HepG2 (cell line): Measurements from ENCODE around the gene FOXN3. TPM values are rescaled to one million over a fixed set of nuclear protein-coding genes. Genes with fewer than 3 reads are reported as not detected.

ENCODE experiments used
- CEBPG ChIP-seq: IDR thresholded peaks from 2 replicates; pipeline ENCODE4 v1.6.1; 2016
- CHCHD3 ChIP-seq: sonication (generic); formaldehyde crosslinking; IDR thresholded peaks from 2 replicates; pipeline ENCODE4 v1.8.0; 2022; ENCODE audit warnings: mild to moderate bottlenecking, missing genetic modification reagents, moderate library complexity
- GFI1 ChIP-seq: sonication (generic); formaldehyde crosslinking; IDR thresholded peaks from 2 replicates; pipeline ENCODE4 v1.5.0; 2020; ENCODE audit warnings: missing genetic modification reagents, mild to moderate bottlenecking, borderline replicate concordance
- GMEB2 ChIP-seq: IDR thresholded peaks from 2 replicates; pipeline ENCODE4 v1.6.1; 2016; ENCODE audit warnings: missing biosample characterization, missing genetic modification reagents, low read depth
- HNRNPK ChIP-seq: fragments of 200-400 bp; formaldehyde crosslinking; IDR thresholded peaks from 2 replicates; pipeline ENCODE4 v1.6.1; 2018; ENCODE audit warnings: low read length, low read depth, moderate library complexity, mild to moderate bottlenecking; ENCODE audit not compliant: poor library complexity, severe bottlenecking
- KDM5A ChIP-seq: fragments of 200-600 bp; sonication (generic); IDR thresholded peaks from 2 replicates; pipeline ENCODE4 v1.7.0; 2018; ENCODE audit warnings: antibody characterized with exemption, mild to moderate bottlenecking, low read length, borderline replicate concordance
- KLF6 ChIP-seq: IDR thresholded peaks from 2 replicates; pipeline ENCODE4 v1.8.0; 2016; ENCODE audit warnings: missing biosample characterization, missing genetic modification reagents
- MAX ChIP-seq: IDR thresholded peaks from 2 replicates; pipeline ENCODE4 v1.6.1; 2012; ENCODE audit warnings: inconsistent platforms
- NFE2L2 ChIP-seq: fragments of 150-350 bp; IDR thresholded peaks from 2 replicates; pipeline ENCODE4 v1.6.1; 2014; ENCODE audit warnings: low read length
- PBX3 ChIP-seq: sonication (generic); formaldehyde crosslinking; IDR thresholded peaks from 2 replicates; pipeline ENCODE4 v1.8.1; 2023; ENCODE audit warnings: missing genetic modification reagents, inconsistent platforms, borderline replicate concordance
- POGZ ChIP-seq: sonication (generic); formaldehyde crosslinking; IDR thresholded peaks from 2 replicates; pipeline ENCODE4 v1.4.0; 2020; ENCODE audit warnings: mild to moderate bottlenecking, missing genetic modification reagents
- POLR2AphosphoS5 ChIP-seq: IDR thresholded peaks from 2 replicates; pipeline ENCODE4 v1.6.1; 2012; ENCODE audit warnings: low read depth, low read length
- RELA ChIP-seq: sonication (generic); formaldehyde crosslinking; IDR thresholded peaks from 2 replicates; pipeline ENCODE4 v1.4.0; 2020; ENCODE audit warnings: missing genetic modification reagents
- SALL1 ChIP-seq: sonication (generic); formaldehyde crosslinking; IDR thresholded peaks from 2 replicates; pipeline ENCODE4 v1.8.0; 2022; ENCODE audit warnings: mild to moderate bottlenecking, missing genetic modification reagents
- SALL2 ChIP-seq: sonication (generic); formaldehyde crosslinking; IDR thresholded peaks from 2 replicates; pipeline ENCODE4 v1.8.1; 2023; ENCODE audit warnings: mild to moderate bottlenecking, missing genetic modification reagents, inconsistent platforms
- SP2 ChIP-seq: sonication (generic); formaldehyde crosslinking; IDR thresholded peaks from 2 replicates; pipeline ENCODE4 v1.5.1; 2020; ENCODE audit warnings: mild to moderate bottlenecking, missing genetic modification reagents
- YY1 ChIP-seq: IDR thresholded peaks from 2 replicates; pipeline ENCODE4 v1.6.1; 2011; ENCODE audit warnings: low read length, low read depth, moderate library complexity, mild to moderate bottlenecking; ENCODE audit not compliant: insufficient read depth, insufficient replicate concordance
- ZBTB39 ChIP-seq: sonication (generic); formaldehyde crosslinking; IDR thresholded peaks from 2 replicates; pipeline ENCODE4 v1.5.0; 2020; ENCODE audit warnings: missing genetic modification reagents
- ZBTB7B ChIP-seq: sonication (generic); formaldehyde crosslinking; IDR thresholded peaks from 2 replicates; pipeline ENCODE4 v1.4.0; 2020; ENCODE audit warnings: missing genetic modification reagents
- ZNF317 ChIP-seq: sonication (generic); formaldehyde crosslinking; IDR thresholded peaks from 2 replicates; pipeline ENCODE4 v1.5.0; 2020; ENCODE audit warnings: mild to moderate bottlenecking, missing genetic modification reagents
- ZNF564 ChIP-seq: sonication (generic); formaldehyde crosslinking; IDR thresholded peaks from 2 replicates; pipeline ENCODE4 v1.8.1; 2023; ENCODE audit warnings: mild to moderate bottlenecking, missing genetic modification reagents
- ZNF674 ChIP-seq: sonication (generic); formaldehyde crosslinking; IDR thresholded peaks from 2 replicates; pipeline ENCODE4 v1.5.0; 2020; ENCODE audit warnings: low read depth, mild to moderate bottlenecking, missing genetic modification reagents
- ZNF678 ChIP-seq: sonication (generic); formaldehyde crosslinking; IDR thresholded peaks from 2 replicates; pipeline ENCODE4 v1.4.0; 2020; ENCODE audit warnings: mild to moderate bottlenecking, missing genetic modification reagents
- ZNF768 ChIP-seq: sonication (generic); formaldehyde crosslinking; IDR thresholded peaks from 2 replicates; pipeline ENCODE4 v1.4.0; 2020; ENCODE audit warnings: missing genetic modification reagents
- ZNF776 ChIP-seq: sonication (generic); formaldehyde crosslinking; IDR thresholded peaks from 2 replicates; pipeline ENCODE4 v1.4.0; 2020; ENCODE audit warnings: mild to moderate bottlenecking, missing genetic modification reagents
- ZNF792 ChIP-seq: IDR thresholded peaks from 2 replicates; pipeline ENCODE4 v1.6.1; 2016
- ZNF800 ChIP-seq: sonication (generic); formaldehyde crosslinking; IDR thresholded peaks from 2 replicates; pipeline ENCODE4 v1.4.0; 2020; ENCODE audit warnings: missing genetic modification reagents
- ZSCAN9 ChIP-seq: IDR thresholded peaks from 2 replicates; pipeline ENCODE4 v1.6.1; 2016; ENCODE audit warnings: borderline replicate concordance
- polyA plus RNA-seq, 8 experiments: library from polyadenylated mRNA; depleted of rRNA in 3 of 8; stranded (reverse) in 7 of 8; unstranded in 1 of 8; fragments of >200 nt; fragmentation: Illumina TruSeq in 4 of 8; extraction: Trizol in 4 of 8; gene quantifications; 2 replicates each; pipeline versions ENCODE4 v1.2.1 to v1.2.3, GENCODE V29; 2011 to 2016; ENCODE audit warnings: low read depth in 4 of 8, missing spikeins in 1 of 8, mixed read lengths in 1 of 8; ENCODE audit not compliant: insufficient read depth in 1 of 8
- total RNA-seq, 5 experiments: library from RNA; depleted of rRNA; stranded (reverse); fragments of >200 nt; fragmentation: Illumina TruSeq; extraction: Trizol; gene quantifications; 2 replicates each; pipeline ENCODE4 v1.2.3, GENCODE V29; 2016; ENCODE audit warnings: low read depth in 1 of 5

The FOXN3 gene
- total and polyA plus RNA-seq, 2 of the 13 experiments (the other 11 are each of a cell fraction or from before 2014, with no cell fraction given) = 32.4 to 70.2 TPM

GRCh38 chr14:89160437-89160836 lies 256.6 kb downstream of the FOXN3 start (continued):
- TF ChIP-seq PBX3 (CRISPR knock-in tag) (no peak), ZSCAN9 (CRISPR knock-in tag) (no peak), SALL1 (peak; percentile 32; the same call in 1 of the 2 replicates), GMEB2 (CRISPR knock-in tag) (no peak), ZNF674 (CRISPR knock-in tag) (no peak), ZNF776 (CRISPR knock-in tag) (no peak), ZNF792 (no peak), POLR2AphosphoS5 (no peak), ZNF678 (no peak), SALL2 (CRISPR knock-in tag) (no peak), ZBTB39 (0 out of 2 replicates have a peak, but pooled peaks have one; percentile 37), CHCHD3 (CRISPR knock-in tag) (no peak), KDM5A (no peak), NFE2L2 (no peak), SP2 (CRISPR knock-in tag) (no peak), POGZ (CRISPR knock-in tag) (no peak), ZNF564 (CRISPR knock-in tag) (no peak), ZNF768 (CRISPR knock-in tag) (no peak), GFI1 (CRISPR knock-in tag) (no peak), MAX (no peak), RELA (no peak), HNRNPK (no peak), YY1 (no peak), ZBTB7B (CRISPR knock-in tag) (no peak), ZNF317 (CRISPR knock-in tag) (no peak), ZNF800 (CRISPR knock-in tag) (no peak), CEBPG (CRISPR knock-in tag) (peak; percentile 91), KLF6 (CRISPR knock-in tag) (no peak)
